IPS-18c (cell line): ENCODE measurements around the gene ENC1.

Experiments used
- H3K4me3 ChIP-seq: 2 replicates; pipeline ENCODE4 v1.7.0; 2013; ENCODE audit warnings: low read depth, mild to moderate bottlenecking, low read length, moderate library complexity; ENCODE audit not compliant: insufficient read depth
- H3K9me3 ChIP-seq: one replicate; pipeline ENCODE4 v1.6.1; 2013; ENCODE audit warnings: mild to moderate bottlenecking, low read length, moderate library complexity; ENCODE audit not compliant: control insufficient read depth, insufficient read depth

ENC1 gene

GRCh38 chr5:74638970-74639806, 1.3 kb downstream of the ENC1 start:
- Histone ChIP-seq H3K4me3 (peak overlapping the region; percentile 94), H3K9me3 (no peaks in the 10 kb centered on the region)

- H3K4me3 ChIP-seq = peak overlapping the region; percentile 94; the same call in 1 of the 2 replicates
- H3K9me3 ChIP-seq = no peaks in the 10 kb centered on the region
These were observed 2.0 kb downstream of the ENC1 start for GRCh38 chr5:74638544-74638969.

- no peaks in the 10 kb centered on the region for H3K9me3 ChIP-seq
- no peak overlapping the region for H3K4me3 ChIP-seq
These were observed 4.0 kb downstream of the ENC1 start for GRCh38 chr5:74636552-74636951.

DNA sequence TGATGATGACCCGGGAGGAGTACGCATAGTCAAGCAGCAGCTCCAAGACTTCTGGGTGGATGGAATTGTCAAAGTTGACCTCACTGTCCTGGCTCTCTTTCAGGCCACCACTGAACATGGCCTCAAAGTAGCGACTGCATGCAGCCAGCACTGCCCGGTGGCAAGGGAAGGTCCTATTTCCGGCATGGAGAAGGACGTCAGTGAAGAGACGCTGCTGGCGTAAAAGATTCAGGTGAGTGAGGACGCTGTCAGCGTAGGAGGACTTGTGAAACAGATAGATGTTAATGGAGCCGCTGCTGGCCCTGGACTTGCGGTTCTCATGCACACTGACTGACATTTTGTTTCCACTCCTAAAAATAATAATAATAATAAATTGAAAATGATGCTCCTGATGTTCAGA, 4.4 kb downstream of the ENC1 start:
- Histone ChIP-seq H3K9me3 (no peaks in the 10 kb centered on the region), H3K4me3 (no peak overlapping the region)

- H3K4me3 ChIP-seq = no peak overlapping the region
These were observed 5.8 kb downstream of the ENC1 start for GRCh38 chr5:74634611-74635286.

DNA sequence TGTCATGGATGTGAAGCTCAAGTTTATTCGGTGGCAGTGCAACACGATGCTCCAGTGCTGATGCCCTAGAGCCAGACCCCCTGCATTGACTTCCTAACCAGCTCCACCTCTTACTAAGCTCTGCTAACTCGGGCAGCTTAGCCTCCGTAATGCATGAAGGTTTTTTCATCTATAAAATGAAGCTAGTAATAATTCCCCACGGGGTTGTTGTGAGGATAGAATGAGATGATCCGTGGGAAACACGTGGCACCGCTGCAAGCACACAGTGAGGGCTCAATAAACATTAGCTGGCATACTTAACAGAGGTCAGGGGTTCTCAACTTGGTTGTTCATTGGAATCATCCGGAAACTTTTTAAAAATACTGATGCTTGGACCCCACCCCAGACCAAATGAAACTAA, 6.8 kb downstream of the ENC1 start:
- Histone ChIP-seq H3K4me3 (no peak overlapping the region), H3K9me3 (no peaks in the 10 kb centered on the region)

More at GRCh38 chr5:74634611-74635286, 5.8 kb downstream of the ENC1 start:
- no peaks in the 10 kb centered on the region for H3K9me3 ChIP-seq

DNA sequence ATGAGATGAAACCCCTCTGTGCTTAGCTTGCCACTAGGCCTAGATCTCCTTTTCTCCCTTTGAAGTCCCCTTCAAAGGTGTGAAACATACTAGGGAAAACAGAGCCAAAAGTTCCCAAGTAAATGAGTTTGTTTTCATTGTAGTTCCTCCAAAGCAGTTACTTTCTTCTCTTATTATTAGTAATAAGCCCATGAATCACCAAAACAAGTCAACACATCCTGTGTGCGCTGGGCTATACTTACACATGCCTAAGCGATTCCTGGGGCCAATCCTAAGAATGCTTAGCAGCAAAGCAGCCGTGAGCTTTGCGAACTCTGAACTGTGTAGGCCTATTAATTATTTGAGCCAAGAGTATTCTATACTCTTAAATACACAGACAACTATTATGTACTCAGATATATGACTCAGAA, 7.6 kb downstream of the ENC1 start:
- Histone ChIP-seq H3K4me3 (no peak overlapping the region), H3K9me3 (no peaks in the 10 kb centered on the region)

- H3K4me3 ChIP-seq = no peak overlapping the region
- H3K9me3 ChIP-seq = no peaks in the 10 kb centered on the region
These were observed 9.2 kb downstream of the ENC1 start for GRCh38 chr5:74631081-74631953.

GRCh38 chr5:74630453-74631066, 10.0 kb downstream of the ENC1 start:
- Histone ChIP-seq H3K9me3 (no peaks in the 10 kb centered on the region), H3K4me3 (no peak overlapping the region)

GRCh38 chr5:74629326-74629725, 11.2 kb downstream of the ENC1 start:
- Histone ChIP-seq H3K4me3 (no peak overlapping the region), H3K9me3 (no peaks in the 10 kb centered on the region)

- peaks cover 2% of the 10 kb centered on the region for H3K9me3 ChIP-seq
- no peak overlapping the region for H3K4me3 ChIP-seq
These were observed 12.2 kb downstream of the ENC1 start for GRCh38 chr5:74628359-74628758.

GRCh38 chr5:74627646-74628279, 12.8 kb downstream of the ENC1 start:
- H3K4me3 ChIP-seq = no peak overlapping the region
- H3K9me3 ChIP-seq = peaks cover 2% of the 10 kb centered on the region

DNA sequence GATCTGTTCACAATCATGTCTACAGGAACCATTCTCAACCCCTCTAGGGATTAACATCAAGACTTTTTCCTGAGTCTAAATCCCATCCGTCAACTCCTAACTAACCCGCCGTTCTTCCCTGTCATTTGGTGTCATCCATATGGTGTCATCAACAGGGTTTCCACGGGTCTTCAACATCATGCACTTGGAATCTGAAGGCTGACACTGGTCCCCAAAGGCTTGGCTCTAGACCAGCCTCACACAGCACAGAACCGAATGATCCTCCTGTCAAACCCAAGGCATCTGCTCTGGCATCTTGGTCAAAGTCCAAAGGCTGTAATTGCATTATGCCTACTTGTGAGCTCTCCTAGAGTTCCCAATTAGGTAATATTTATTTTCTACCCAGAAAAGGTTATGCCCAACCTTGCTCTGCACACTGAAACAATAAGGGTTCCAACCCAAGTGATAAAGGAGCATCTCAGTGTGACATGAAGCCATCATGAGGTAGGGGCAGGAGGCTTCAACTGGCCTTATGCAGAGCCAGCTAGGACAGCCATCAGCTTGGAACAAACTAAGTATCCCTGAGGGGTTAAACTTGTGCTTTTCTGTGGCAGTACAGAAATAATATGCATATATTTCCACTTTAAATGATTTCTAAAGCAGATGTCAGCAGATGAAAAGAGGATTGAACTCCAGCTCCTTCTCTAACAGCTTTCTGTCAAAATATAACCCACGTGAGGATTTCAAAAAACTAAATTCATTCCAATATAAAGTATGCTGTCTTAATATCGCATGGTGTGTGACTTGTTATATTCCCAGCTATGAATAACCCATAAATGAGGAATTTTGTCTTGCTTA, 13.9 kb downstream of the ENC1 start:
- Histone ChIP-seq H3K4me3 (no peak overlapping the region), H3K9me3 (peaks cover 2% of the 10 kb centered on the region)

DNA sequence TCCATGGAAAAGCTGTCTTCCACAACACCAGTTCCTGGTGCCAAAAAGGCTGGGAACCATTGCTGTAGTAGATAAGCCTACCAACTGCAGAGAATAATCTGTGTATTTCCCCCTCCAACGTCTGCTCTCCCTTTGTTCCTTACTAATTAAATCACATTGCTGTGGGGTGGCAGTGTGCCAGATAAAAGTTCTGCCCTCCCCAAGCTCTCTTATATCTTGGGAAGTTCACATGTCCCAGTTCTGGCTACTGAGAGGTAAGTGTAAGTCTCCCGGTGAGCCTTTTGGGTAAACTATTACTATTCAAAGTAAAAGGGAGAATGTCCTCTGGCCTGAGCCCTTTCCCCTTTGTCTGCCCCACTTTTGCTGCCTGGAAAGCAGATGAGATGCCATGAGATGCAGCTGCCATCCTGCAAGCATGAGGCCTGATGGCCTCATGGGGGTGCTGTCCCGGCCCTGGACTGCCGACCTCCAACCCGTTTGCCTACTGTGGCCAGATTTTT, 14.7 kb downstream of the ENC1 start:
- Histone ChIP-seq H3K9me3 (peaks cover 2% of the 10 kb centered on the region), H3K4me3 (no peak overlapping the region)

DNA sequence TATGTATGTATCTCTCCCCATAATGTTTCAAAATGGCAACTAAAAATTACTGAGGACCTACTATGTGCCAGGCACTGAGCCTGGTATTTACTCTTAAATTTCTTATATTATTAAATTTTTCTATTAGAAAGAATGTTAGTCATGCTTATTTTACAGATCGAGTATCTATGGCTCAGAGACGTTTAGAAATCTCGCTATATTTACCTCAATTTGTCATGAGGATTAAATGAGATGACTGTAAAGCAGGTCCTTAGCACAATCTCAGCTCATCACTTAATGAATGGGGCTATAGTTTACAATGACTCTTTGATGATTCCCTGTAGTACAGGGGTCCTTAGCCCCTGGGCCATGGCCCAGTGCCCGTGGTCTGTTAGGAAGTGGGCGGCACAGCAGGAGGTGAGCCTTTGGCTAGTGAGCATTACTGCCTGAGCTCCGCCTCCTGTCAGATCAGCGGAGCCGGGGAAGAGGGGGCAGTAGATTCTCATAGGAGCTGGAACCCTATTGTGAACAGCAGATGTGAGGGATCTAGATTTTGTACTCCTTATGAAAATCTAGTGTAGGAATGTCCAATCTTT, 15.5 kb downstream of the ENC1 start:
- no peak overlapping the region for H3K4me3 ChIP-seq
- H3K9me3 ChIP-seq = peaks cover 2% of the 10 kb centered on the region
